Activated naive CD8-positive, alpha-beta T cell treated with anti-CD3 and anti-CD28 coated beads for 36 hours (primary cell): ENCODE measurements around the gene DEGS2. TPM values are rescaled to one million over a fixed set of nuclear protein-coding genes. Genes with fewer than 3 reads are reported as not detected.

ENCODE experiments used
- DNase-seq: peaks from one replicate; pipeline ENCODE4 v3.0.0; 2021
- H3K27ac Mint-ChIP-seq: one replicate; pipeline ENCODE4 v1.8.0; 2022; ENCODE audit warnings: mild to moderate bottlenecking, moderate library complexity, mixed read lengths
- H3K27me3 Mint-ChIP-seq: one replicate; pipeline ENCODE4 v1.8.0; 2022; ENCODE audit warnings: mild to moderate bottlenecking, mixed read lengths
- H3K36me3 Mint-ChIP-seq: one replicate; pipeline ENCODE4 v1.8.0; 2021; ENCODE audit warnings: mild to moderate bottlenecking, mixed read lengths
- H3K4me1 Mint-ChIP-seq: one replicate; pipeline ENCODE4 v1.8.0; 2021; ENCODE audit warnings: mixed read lengths
- H3K4me3 Mint-ChIP-seq: one replicate; pipeline ENCODE4 v1.8.0; 2022; ENCODE audit warnings: mild to moderate bottlenecking, moderate library complexity, mixed read lengths
- H3K9me3 Mint-ChIP-seq: one replicate; pipeline ENCODE4 v1.8.0; 2022; ENCODE audit warnings: mixed read lengths
- total RNA-seq, 2 experiments: library from RNA; stranded (reverse); gene quantifications; one replicate each; pipeline ENCODE4 v1.2.3, GENCODE V29; 2021

Gene DEGS2
- total RNA-seq, 2 experiments from 2014 or later = 1.6 to 1.8 TPM

DNA sequence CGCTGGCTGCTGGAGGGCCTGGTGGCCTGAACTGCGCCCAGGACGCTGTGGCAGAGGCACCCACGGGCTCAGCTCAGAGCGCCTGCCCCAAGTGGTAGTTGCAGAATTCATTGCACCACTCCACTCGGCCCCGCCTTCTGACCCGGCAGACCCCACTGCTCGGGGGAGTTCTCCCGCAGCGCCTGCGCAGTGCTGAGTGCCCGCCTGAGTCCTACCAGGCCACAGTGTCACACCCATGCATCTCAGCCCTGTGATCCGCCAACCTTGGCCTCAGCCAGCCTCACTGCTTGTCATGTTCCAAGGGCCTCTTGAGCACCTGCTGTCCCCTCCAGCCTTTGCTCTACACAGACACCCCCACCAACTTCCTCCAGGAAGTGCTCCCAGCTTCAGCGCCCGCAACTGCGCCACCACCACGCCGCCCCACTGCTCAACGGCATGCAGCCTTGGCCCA is 12.2 kb downstream of the DEGS2 start:
- DNase-seq = peak; percentile 81
- Mint-ChIP-seq H3K27ac (peak overlapping the region; percentile 88), H3K27me3 (no peaks in the 10 kb centered on the region), H3K4me1 (peaks cover 10% of the 10 kb centered on the region), H3K4me3 (peak overlapping the region; percentile 61), H3K36me3 (no peaks in the 10 kb centered on the region), H3K9me3 (no peaks in the 10 kb centered on the region)

DNA sequence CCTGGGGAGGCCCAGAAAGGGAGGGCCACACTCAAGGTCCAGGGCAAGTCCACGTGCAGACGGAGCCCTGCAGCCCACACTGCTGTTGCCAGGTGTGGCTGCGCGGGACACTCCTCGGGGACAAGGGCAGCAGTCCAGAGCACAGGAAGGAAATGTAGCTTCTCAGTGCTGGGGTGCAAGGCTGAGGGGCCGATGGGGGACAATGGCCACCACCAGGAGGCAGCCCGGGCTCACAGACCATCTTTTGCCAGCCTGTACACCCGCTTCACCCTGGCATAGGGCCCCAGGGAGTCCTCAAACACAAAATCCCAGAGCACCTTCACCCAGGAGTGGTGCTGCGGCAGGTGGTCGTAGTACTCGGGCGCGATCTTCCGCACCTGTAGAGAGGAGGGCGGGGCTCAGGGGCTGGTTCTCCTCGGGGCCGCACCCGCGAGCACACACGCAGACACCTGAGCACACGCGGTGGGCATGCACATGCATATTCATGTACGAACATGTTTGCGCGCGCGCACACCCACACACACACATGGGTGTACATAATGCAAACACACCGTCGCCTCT is 12.8 kb downstream of the DEGS2 start:
- DNase-seq = no peak
- no peaks in the 10 kb centered on the region for H3K27me3 Mint-ChIP-seq
- no peaks in the 10 kb centered on the region for H3K36me3 Mint-ChIP-seq
- H3K4me3 Mint-ChIP-seq = no peak overlapping the region
- peak overlapping the region; percentile 51 for H3K27ac Mint-ChIP-seq
- H3K4me1 Mint-ChIP-seq = peaks cover 12% of the 10 kb centered on the region
- no peaks in the 10 kb centered on the region for H3K9me3 Mint-ChIP-seq

- no peaks in the 10 kb centered on the region for H3K36me3 Mint-ChIP-seq
- no peak for DNase-seq
- H3K27me3 Mint-ChIP-seq = no peaks in the 10 kb centered on the region
- peak overlapping the region; percentile 51 for H3K27ac Mint-ChIP-seq
- peaks cover 12% of the 10 kb centered on the region for H3K4me1 Mint-ChIP-seq
- H3K9me3 Mint-ChIP-seq = no peaks in the 10 kb centered on the region
- no peak overlapping the region for H3K4me3 Mint-ChIP-seq
Observed at GRCh38 chr14:100145682-100146464, 13.6 kb downstream of the DEGS2 start.

DNA sequence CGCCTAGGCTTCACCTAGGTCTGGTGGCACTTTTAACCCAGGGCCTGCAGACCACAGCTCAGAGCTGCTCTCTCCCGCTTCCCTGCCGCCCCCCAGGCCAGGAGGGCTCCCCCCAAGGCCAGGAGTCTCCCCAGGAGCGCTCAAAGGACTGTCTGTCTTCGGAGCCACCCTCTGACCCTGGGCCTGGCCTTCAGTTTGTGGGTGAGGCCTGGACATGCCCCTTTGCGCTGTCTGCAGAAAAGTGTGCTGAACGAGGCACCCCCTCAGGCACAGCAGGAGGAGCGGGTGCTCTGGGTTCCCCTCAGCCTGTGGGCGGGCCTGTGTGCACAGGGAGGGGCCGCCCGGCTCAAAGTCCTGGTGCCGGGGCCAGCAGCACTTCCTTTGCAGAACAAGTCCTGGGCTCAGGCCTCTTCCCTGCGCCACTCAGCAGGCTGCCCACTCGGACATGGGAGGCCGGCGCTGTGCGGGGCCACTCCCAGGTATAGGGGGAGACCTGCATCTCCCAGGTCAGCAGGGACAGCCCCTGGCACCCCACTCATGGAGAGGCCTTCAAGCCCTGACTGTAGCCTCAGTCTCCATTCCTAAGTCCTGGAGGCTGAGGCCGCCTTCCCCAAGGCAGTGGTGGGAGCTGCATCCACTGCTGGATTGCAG is 14.3 kb downstream of the DEGS2 start:
- Mint-ChIP-seq H3K4me1 (peaks cover 12% of the 10 kb centered on the region), H3K9me3 (no peaks in the 10 kb centered on the region), H3K36me3 (no peaks in the 10 kb centered on the region), H3K4me3 (no peak overlapping the region), H3K27me3 (no peaks in the 10 kb centered on the region), H3K27ac (no peak overlapping the region)
- DNase-seq = no peak

DNA sequence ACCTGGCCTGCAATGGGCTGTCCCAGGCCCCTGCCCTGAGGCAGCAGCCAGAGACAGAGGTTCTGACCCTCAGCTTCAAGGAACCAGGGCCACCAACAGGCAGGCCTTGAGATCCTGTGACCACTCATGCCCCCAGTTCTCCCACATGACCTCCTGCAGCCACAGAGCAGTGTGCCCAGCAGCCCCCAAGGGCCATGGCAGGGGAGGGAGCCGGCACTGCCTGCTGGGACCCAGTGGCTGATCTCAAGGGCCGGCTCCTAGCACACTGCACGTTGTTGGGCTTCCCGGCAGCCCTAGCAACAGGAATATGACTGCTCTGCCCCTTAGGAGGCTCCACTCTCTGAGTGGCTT is 14.8 kb downstream of the DEGS2 start:
- no peak overlapping the region for H3K4me3 Mint-ChIP-seq
- no peaks in the 10 kb centered on the region for H3K9me3 Mint-ChIP-seq
- peaks cover under 1% of the 10 kb centered on the region for H3K36me3 Mint-ChIP-seq
- peaks cover 15% of the 10 kb centered on the region for H3K4me1 Mint-ChIP-seq
- no peak for DNase-seq
- no peak overlapping the region for H3K27ac Mint-ChIP-seq
- no peaks in the 10 kb centered on the region for H3K27me3 Mint-ChIP-seq

GRCh38 chr14:100143934-100144333 is 15.5 kb downstream of the DEGS2 start:
- DNase-seq = no peak
- Mint-ChIP-seq H3K4me1 (peaks cover 17% of the 10 kb centered on the region), H3K27ac (peak overlapping the region; percentile 51), H3K36me3 (peaks cover 2% of the 10 kb centered on the region), H3K9me3 (no peaks in the 10 kb centered on the region), H3K27me3 (no peaks in the 10 kb centered on the region), H3K4me3 (no peak overlapping the region)

DNA sequence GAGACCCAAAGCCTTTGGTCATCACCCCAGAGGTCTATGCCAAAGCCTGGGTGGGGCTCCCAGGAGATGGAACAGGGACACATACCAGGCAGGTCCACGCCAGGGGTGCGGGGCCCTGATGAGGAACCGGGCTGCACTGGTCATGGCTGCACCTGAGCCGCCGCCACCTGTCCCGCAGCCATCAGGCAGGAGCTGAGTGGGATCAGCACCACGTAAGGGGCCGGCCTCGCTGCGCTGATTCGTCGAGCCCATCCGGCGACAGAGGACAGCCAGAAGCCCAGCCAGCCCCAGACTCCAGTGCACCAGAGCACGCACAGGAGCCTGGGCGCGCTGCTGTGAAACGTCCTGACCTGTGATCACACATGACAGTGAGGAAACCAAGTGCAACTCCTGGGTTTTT is 15.9 kb downstream of the DEGS2 start:
- peaks cover 19% of the 10 kb centered on the region for H3K4me1 Mint-ChIP-seq
- no peak overlapping the region for H3K27ac Mint-ChIP-seq
- no peaks in the 10 kb centered on the region for H3K9me3 Mint-ChIP-seq

DNA sequence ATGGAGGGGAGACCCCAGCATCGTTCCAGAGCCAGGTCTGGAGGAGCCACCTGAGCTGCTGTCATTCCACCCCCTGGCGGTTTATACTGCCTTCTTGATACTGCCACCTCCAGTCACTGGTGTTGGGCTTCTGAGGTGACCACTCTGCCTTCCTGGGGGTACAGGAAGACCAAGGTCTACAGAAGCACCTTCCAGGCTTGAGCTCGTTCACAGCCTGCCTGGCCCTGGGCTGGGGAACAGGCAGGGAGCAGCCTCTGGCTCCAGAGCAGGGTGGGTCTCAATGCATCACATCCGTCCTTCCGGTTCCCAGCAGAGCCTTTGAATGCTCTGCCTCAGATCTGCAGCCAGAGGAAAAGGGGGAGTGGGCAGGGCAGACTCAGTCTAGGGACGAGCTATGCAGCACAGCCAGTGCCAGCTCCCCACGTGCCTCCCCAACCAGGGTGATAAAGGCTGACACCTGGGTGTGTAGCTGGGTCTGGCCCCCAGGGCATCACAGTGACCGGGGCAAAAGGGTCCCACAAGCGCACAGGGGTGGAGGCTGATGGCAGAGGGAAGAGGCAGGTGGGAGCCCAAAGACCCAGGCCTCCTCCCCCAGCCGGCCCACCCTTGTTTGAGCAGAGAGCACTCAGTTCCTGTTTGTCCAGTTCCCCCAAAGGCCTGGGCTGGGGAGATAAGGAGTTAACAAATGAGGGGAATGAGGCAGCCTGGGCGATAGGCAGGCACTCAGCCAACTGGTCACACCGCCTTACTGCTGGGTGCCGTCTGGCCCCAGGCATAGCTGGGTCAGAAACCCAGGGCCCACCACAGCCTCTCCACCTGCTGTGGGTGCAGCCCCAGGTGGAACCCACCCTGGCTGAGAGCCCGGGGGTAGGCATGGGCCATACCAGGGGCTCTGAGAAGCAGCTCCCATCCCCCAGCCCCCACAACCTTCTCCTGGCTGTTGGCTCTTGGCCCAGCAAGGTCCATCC is 17.1 kb downstream of the DEGS2 start:
- H3K36me3 Mint-ChIP-seq = peaks cover 6% of the 10 kb centered on the region
- H3K27ac Mint-ChIP-seq = peak overlapping the region; percentile 58
- no peaks in the 10 kb centered on the region for H3K27me3 Mint-ChIP-seq
- no peak overlapping the region for H3K4me3 Mint-ChIP-seq
- H3K9me3 Mint-ChIP-seq = no peaks in the 10 kb centered on the region
- no peak for DNase-seq
- H3K4me1 Mint-ChIP-seq = peaks cover 16% of the 10 kb centered on the region

More for the DNA sequence above, 15.9 kb downstream of the DEGS2 start:
- Mint-ChIP-seq H3K36me3 (peaks cover 3% of the 10 kb centered on the region), H3K4me3 (no peak overlapping the region), H3K27me3 (no peaks in the 10 kb centered on the region)
- no peak for DNase-seq

DNA sequence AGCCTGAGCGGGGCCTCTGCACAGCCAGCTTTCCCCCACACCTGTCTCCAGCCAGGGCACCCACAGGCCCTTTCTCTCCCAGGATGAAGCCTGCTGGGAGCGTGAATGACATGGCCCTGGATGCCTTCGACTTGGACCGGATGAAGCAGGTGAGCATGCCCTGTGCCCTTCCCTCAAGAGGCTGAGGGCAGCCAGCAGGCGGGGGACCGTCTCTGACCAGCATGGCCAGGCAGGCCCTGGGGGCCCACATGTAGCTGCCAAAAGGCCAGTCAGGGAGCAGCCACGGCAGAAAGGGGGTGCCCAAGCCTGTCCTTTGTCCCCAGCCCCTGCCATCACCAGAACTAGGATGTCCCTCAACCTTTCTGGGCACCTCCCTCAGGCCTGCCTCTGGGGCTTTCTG is 18.3 kb downstream of the DEGS2 start:
- Mint-ChIP-seq H3K4me1 (peaks cover 10% of the 10 kb centered on the region), H3K27ac (no peak overlapping the region)

GRCh38 chr14:100140452-100141078 is 18.9 kb downstream of the DEGS2 start:
- no peaks in the 10 kb centered on the region for H3K27me3 Mint-ChIP-seq
- no peaks in the 10 kb centered on the region for H3K9me3 Mint-ChIP-seq
- no peak for DNase-seq
- peaks cover 12% of the 10 kb centered on the region for H3K36me3 Mint-ChIP-seq
- H3K4me1 Mint-ChIP-seq = peaks cover 10% of the 10 kb centered on the region
- no peak overlapping the region for H3K4me3 Mint-ChIP-seq
- no peak overlapping the region for H3K27ac Mint-ChIP-seq

More for the DNA sequence above, 18.3 kb downstream of the DEGS2 start:
- no peak for DNase-seq
- no peaks in the 10 kb centered on the region for H3K9me3 Mint-ChIP-seq
- no peaks in the 10 kb centered on the region for H3K27me3 Mint-ChIP-seq
- H3K36me3 Mint-ChIP-seq = peaks cover 9% of the 10 kb centered on the region
- H3K4me3 Mint-ChIP-seq = no peak overlapping the region

DNA sequence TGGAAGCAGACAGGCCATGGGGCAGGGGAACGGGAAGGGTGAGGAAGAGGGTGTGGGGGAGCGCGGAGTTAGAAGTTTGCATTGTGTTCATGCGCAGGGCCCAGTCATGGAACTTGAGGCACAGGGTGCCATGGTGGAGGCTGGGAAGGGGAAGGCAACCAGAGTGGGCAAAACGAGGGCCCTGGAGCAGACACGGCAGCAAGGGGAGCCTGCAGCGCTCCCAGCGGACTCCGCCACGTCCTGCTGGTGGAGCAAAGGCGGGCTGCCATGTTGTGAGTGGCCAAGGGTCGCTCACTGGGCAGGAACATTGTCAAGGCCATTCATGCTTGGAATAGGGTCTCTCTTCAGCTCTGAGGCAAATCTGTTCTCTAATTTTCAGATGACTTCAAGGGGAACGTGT is 20.5 kb downstream of the DEGS2 start:
- Mint-ChIP-seq H3K27me3 (no peaks in the 10 kb centered on the region), H3K9me3 (no peaks in the 10 kb centered on the region), H3K27ac (peak overlapping the region; percentile 32), H3K4me1 (peaks cover 10% of the 10 kb centered on the region), H3K4me3 (no peak overlapping the region), H3K36me3 (peaks cover 15% of the 10 kb centered on the region)
- no peak for DNase-seq

GRCh38 chr14:100138082-100138787 is 21.2 kb downstream of the DEGS2 start:
- Mint-ChIP-seq H3K36me3 (peaks cover 18% of the 10 kb centered on the region), H3K27ac (peak overlapping the region; percentile 38), H3K27me3 (no peaks in the 10 kb centered on the region), H3K4me3 (no peak overlapping the region), H3K4me1 (peaks cover 10% of the 10 kb centered on the region), H3K9me3 (no peaks in the 10 kb centered on the region)
- no peak for DNase-seq

- peaks cover 9% of the 10 kb centered on the region for H3K4me1 Mint-ChIP-seq
- H3K9me3 Mint-ChIP-seq = no peaks in the 10 kb centered on the region
- no peaks in the 10 kb centered on the region for H3K27me3 Mint-ChIP-seq
- no peak for DNase-seq
- H3K27ac Mint-ChIP-seq = no peak overlapping the region
- peaks cover 20% of the 10 kb centered on the region for H3K36me3 Mint-ChIP-seq
- H3K4me3 Mint-ChIP-seq = no peak overlapping the region
Observed at GRCh38 chr14:100137173-100137572, 22.3 kb downstream of the DEGS2 start.

GRCh38 chr14:100135784-100136183 is 23.7 kb downstream of the DEGS2 start:
- Mint-ChIP-seq H3K27me3 (no peaks in the 10 kb centered on the region), H3K36me3 (peaks cover 23% of the 10 kb centered on the region), H3K9me3 (no peaks in the 10 kb centered on the region), H3K4me1 (peaks cover 8% of the 10 kb centered on the region), H3K4me3 (no peak overlapping the region), H3K27ac (peak overlapping the region; percentile 42)
- DNase-seq = no peak
